T-helper 1 cell (primary cell): Measurements from ENCODE around the gene ZBTB7B.

Experiments used
- DNase-seq, 5 donors: peaks; one replicate each; pipeline ENCODE4 v3.0.0-alpha.2; 2012 to 2020

The ZBTB7B gene

DNA sequence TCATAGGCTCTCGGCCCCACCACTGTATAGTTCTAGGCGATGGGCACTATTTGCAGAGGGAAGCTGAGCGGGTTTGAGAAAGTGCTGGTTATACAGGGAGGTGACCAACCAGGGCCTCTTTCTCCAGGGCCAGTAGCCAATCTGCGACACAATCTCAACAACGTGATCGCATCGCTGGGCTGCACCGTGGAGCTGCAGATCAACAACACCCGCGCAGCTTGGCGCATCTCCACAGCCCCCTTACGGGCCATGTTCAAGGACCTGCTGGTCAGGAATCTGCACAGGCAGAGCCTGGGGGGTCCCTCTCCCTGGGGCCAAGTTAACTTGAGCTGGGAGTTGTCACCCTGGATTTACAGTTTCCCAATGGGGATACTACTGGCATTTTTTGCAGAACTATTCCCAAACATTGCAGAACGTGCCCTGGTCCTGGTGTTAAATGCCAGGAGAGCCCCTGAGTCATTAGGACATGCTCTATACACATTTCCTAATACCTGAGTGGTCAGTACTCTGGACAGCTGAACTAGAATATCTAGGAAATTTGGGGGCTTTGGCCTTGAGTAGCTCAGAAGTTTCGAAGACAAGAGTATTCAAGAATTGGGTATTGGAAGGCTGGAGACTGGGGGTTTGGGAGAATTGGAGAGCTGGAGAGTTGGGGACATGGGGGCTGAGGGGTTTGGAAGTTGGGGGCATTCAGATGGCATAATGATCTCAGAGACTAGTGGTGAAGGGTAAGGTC is 37.9 kb downstream of the ZBTB7B start:
- no peak for DNase-seq

DNA sequence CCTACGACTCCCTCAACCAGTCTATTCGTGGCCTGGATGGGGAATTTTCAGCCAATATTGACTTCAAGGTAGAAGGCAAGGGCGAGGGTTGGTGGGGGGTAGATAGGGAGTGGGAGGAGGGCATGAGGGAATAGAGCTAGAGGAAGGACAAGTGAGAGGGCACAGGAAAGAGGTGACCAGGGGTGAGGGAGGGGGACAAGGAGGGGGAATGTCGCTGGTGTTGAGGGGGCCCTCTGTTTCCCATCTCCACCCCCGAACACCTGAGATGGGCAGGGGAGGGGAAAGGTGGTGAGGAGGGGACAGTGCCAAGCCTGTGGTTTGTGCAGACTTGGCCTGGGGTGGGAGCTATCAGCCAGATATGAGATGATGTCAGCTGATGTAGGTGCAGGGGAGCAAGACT is 40.2 kb downstream of the ZBTB7B start:
- no peak for DNase-seq

DNA sequence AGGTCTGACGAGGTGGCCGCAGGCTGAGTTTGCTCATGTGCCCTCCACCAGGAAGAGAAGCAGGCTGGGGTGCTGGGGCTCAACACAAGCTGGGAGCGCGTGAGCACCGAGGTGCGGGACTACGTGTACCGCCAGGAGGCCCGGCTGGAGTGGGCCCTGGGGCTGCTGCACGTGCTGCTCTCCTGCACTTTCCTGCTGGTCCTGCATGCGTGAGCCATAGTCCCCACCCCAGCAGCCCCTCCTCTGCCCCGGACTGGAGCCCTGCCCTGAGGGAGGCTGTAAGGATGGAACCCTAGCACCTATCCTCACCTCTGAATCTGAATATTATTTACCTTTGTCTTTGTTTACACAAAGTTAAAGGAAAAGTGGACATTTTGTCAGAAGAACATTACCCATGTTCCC is 40.7 kb downstream of the ZBTB7B start:
- no peak for DNase-seq

DNA sequence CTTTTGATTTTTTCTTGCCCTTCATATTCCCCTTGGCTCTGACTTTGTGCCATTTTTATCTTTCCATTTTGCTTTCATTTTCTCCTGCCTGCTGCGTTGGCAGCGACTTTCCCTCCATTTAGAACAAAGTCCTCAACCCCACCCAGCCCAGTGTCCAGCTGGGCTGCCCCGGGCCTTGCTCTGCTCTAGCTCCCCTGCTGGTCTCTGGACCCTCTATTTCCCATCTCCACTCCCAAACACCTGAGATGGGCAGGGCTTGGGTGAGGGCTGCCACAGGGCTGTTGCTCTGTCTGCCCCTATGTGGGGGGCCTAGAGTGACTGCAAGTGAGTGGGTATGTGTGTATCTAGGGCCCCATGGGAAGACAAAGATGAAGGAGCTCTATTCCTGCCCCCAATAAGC is 41.2 kb downstream of the ZBTB7B start:
- DNase-seq, result no peak

DNA sequence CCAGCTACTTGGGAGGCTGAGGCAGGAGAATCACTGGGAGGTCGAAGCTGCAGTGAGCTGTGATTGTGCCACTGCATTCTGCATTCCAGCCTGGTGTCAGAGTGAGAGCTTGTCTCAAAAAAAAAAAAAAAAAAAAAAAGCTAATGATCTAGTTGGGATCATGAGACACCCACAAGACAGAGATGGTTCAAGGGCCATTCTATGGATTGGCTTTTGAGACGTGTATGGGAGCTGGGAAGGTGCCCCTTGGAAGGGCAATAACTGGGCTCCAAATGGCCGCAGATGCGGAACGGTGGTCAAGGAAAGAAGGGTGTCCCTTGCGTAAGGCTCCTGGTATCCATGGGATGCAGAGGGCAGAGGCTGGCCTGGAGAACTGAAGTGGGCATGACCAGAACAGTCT is 41.8 kb downstream of the ZBTB7B start:
- no peak for DNase-seq

DNA sequence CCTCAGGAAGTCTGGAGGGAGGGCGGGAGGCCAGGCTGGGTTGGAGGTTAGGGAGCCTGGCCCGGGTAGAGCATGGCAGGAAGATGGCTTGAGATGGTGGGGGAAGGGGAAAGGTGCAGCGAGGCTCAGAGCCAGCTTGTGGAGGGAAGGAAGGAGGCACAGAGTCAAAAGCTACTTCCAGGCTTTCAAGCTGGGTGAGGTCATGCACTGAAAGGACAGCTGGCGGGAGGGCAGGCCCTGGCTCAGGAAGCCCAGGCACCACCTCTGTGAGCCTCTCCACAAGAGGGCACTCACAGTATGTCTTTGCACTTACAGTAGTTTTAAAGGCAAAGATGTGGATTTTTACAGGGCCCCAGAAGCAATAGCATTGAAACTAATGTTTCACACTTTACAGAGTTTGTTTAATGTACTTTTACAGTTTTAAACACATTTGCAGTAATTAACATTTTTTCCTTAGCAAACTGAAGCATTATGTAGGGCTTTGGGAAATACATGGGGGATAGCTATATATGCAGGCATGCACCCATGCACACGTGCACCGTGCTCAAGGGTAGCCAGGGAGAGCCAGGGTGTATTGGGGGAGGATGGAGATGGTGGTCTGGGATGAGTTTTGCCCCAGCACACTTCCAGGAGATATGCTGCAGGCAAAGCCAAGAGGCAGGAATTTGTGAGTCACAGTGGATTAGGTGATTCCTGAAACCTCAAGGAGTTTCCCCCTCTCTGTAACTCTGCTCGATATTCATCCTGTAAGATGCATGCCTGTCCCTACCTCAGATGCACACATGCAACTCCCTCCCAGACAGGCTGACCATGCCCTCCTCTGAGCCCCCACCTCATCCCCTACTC is 42.4 kb downstream of the ZBTB7B start:
- peak in 4 of 5 donors; percentile 45 to 72 (median 50) for DNase-seq

DNA sequence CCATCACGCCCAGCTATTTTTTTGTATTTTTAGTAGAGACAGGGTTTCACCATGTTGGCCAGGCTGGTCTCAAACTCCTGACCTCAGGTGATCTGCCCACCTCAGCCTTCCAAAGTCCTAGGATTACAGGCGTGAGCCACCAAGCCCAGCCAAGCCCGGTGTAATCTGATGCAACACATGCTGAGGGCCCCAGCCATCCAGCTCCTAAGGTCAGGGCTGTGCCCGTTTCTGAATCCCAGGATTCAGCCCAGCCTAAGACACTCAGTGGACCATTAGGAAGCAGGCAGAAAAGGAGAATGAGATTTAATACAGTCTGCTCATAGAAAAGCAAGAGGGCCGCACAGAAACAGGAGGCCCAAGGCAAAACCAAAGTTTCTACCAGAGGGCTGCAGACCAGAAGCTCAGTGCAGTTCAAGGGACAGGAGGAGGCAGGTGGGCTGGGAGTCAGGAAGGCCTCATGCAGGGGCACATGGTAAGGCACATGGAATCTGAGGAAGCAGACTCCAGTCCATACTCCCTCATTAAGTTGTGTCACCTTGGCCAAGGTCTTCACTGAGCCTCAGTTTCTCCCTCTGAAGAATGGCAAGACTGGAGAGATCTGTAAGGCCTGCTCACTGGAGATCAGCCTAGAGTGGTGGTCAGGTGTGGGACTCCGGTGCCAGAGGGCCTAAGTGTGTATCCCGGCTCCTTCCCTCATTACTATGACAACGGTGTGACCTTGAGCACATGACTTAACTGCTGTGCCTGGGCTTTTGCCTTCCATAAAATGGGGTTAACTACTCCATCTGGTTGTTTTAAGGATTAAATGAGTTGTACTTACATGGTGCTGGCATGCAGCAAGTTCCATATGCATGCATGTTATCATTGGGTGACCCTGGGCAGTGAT is 46.1 kb downstream of the ZBTB7B start:
- no peak for DNase-seq

DNA sequence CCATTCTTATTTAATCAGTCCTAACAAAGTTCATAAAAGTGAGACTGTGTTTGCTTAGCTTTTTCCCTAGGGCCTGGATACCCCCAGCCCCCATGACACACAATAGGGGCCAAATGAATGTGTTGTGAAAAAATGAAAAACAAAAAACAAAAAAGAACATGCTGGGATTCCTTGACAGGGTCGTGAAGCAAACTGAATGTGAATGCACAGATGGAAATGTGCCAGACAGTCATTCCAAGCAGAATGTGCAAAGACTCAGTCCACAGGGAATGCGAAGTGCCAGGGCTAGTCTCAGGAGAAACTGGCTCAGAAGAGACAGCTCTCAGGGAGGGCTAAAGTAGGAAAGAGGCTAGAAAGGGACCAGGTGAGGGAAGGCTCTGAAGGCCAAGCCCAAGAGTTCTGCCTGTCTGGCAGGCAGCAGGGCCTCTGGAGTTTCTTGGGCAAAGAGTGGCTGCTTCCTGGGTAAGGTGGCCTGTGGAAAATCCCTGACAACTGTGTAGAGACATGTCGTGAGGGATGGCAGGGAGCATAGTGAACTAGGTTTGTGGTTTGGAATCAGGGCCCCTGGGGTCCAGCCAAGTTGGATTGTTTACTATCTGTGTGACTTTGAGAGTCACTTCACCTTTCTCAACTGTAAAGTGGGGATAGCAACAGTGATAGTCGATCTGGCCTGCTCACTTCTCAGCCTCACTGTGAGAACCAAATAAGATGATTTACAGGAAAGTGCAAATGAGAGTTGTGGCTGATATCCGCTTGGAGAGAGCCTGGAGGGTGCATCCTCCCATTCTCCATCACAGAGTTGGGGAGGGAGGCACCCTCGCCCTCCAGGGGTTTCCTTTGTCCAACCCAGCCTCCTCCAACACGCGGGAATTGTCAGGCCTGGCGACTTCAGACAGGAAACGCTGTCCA is 47.3 kb downstream of the ZBTB7B start:
- DNase-seq, result no peak

DNA sequence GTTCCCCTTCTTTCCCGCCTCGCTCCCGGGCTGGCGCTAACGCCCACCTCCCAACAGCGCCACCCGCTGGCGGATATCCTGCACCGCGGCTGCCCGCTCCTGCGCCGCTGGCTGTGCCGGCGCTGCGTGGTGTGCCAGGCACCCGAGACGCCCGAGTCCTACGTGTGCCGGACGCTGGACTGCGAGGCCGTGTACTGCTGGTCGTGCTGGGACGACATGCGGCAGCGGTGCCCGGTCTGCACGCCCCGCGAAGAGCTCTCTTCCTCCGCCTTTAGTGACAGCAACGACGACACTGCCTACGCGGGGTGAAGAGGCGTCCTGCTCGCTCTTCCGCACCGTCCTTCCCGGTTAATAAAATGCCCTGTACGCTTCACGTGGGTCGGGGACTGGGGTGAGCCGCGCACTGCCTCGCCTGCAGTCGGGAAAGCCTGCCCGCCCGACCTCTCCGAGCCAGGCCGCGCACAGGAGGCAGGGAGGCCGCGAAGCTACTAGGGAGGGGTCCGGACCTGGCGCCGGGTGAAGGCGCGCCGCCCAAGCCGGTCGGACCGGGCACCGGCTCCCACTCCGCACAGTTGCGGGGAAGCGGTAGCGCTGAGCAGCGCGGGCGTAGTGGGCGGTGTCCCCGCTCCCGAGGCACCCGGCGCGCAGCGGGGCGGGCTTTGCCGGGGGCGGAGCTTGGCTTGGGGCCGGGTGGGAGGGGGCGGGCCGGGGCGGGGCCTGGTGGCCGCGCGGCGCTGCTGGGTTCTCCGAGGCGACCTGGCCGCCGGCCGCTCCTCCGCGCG is 48.1 kb downstream of the ZBTB7B start, which contains the start of gene ADAM15:
ADAM15 (plus strand) TSS at position 757 of the 782 bp plus-strand sequence. CDS start 71 bp downstream, outside the sequence.
- DNase-seq, result peak; percentile 71 to 81 (median 73)

DNA sequence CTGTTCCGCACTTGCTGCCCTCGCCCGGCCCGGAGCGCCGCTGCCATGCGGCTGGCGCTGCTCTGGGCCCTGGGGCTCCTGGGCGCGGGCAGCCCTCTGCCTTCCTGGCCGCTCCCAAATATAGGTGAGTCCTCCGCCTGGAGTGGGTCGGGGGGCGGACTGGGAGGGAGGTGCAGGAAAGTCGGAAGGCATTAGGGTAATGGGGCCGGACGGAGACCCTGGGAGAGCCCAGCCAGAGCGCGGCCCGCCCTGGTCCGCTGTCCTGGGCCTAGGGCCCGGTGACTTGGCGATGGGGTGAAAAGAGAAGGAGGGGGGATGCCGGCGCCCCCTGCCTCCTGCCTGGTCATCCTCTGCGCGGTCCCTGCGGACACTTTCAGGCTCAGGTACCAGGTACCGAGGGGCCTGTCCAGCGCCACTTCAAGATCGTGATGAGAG is 48.8 kb downstream of the ZBTB7B start:
- DNase-seq, result no peak

DNA sequence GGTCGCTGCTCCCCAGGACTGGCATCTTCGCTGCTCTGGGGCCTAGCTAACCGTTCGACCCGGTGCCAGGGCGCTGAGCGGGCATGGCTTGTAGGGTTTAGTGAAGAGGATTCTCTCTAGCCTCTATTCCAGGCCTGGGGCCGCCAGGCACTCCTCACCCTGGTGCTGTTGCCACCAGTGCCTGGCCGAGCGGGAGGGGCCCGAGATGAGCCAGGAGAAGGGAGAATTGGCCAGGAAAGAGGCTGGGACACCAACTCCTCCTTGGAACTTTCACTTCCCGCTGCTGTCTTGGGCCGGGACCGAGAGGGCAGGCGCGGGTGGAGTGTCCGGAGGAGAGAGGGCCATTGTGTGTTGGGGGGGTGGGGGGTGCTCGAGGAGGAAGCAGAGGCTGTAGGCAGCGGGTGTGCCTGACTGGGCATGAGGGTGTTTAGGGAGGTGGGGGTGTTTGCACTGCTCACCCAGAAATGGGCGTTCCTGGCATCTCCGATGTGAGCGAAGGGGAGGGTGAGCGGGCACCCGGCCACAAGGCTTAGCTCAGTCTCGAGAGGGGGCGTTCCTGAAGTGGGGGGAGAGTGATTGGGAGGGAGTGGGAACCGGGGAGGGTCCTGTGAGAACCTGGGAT is 49.3 kb downstream of the ZBTB7B start:
- DNase-seq, result peak in 4 of 5 donors; percentile 21 to 46 (median 30)

DNA sequence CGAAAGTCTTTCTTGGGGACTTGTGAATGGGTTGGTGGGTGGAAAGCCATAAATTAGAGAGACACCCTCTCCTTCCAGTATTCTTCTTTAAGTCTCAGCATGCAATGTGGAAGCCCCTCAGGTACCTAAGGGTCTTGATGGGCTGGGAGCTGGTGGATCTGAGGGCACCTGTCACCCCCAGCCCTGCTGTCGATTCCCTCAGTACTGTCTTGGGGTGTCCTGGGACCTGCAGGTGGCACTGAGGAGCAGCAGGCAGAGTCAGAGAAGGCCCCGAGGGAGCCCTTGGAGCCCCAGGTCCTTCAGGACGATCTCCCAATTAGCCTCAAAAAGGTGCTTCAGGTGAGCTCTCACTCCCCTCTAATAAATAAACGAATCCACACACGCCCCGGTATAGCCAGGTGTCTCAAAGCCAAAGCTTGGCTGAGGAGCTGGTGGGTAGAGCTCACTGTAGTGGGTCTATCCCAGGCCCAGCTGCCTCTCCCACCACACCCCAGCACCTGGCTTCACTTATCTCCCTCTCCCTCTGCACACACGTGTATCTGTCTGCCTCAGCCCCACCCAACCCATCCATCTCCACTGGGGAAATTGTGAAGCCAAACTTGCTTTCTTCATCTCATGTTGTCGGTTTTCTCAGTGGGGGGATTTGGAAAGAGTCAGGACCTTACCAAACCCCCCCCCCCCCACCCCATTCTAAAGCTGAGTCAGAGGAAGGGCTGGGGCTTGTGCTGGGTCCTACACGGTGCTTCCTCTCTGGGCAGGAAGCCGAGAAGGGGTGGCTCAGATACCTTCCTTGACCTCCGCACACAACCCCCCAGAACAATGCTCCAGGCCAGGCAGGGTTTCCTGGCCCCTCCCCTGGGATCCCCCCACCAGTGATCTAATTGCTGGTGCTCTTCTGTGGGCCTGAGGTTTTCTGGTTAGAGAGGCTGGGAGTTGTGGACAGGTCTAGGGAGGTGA is 50.1 kb downstream of the ZBTB7B start:
- peak in 1 of 5 donors; percentile 39 for DNase-seq

DNA sequence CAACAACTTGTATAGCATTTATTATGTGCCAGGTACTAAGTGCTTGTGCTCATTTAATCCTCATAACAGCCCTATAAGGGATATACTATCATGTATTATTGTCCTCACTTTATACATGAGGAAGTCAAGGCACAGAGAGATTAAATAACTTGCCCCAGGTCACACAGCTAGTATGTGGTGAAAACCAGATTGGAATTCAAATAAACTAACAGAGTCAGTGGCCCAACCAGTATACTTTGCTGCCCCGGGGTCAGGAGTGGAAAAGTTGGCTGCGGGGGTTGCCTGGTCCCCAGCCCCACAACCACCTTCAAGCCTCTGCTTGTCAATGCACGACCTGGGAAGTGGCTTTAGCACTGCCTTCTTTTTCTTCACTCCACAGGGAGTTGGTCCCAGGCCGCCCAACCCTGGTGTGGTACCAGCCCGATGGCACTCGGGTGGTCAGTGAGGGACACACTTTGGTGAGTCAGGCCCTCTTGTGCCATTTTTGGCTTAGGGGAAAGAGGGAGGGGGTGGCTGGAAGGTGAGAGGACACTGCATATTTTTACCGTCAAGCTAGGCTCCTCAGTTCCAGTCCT is 51.0 kb downstream of the ZBTB7B start:
- DNase-seq, result no peak

DNA sequence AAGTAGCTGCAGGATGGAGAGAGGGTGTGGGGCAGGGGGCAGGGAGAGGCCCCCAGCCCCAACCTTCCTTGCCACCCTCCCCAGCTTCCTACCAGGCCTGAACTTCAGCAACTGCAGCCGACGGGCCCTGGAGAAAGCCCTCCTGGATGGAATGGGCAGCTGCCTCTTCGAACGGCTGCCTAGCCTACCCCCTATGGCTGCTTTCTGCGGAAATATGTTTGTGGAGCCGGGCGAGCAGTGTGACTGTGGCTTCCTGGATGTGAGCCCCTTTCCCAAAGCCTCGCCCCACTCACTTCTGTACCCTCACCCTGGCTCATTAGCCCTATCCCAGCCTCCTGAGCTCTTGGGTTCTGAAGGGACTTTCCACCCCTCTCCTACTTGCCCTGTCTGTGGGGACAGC is 54.5 kb downstream of the ZBTB7B start:
- no peak for DNase-seq

DNA sequence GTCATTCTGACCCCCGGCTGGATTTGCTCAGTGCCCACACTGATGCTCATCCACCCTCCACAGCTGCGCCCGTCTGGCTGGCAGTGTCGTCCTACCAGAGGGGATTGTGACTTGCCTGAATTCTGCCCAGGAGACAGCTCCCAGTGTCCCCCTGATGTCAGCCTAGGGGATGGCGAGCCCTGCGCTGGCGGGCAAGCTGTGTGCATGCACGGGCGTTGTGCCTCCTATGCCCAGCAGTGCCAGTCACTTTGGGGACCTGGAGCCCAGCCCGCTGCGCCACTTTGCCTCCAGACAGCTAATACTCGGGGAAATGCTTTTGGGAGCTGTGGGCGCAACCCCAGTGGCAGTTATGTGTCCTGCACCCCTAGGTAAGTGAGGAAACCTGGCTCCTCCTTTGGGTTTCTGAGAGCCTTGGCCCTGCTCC is 55.2 kb downstream of the ZBTB7B start:
- DNase-seq, result no peak

DNA sequence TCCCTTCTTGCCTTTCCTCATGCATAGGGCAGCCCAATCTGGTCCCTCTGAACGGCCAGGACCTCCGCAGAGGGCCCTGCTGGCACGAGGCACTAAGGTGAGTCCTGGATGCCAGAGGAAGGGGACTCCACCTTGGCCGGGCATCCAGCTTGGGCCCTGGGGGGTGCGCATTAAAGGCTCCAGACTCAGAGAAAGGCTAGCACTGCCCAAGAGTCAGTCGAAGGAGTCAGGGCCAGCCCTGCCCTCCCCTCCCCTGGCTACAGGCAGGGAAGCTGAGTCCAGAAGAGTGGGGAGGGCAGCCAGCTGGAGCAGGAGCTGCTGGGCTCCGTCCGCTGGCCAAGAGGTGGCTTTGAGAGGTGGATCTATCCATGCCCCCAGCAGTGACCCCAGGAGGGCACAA is 58.1 kb downstream of the ZBTB7B start:
- DNase-seq, result no peak

DNA sequence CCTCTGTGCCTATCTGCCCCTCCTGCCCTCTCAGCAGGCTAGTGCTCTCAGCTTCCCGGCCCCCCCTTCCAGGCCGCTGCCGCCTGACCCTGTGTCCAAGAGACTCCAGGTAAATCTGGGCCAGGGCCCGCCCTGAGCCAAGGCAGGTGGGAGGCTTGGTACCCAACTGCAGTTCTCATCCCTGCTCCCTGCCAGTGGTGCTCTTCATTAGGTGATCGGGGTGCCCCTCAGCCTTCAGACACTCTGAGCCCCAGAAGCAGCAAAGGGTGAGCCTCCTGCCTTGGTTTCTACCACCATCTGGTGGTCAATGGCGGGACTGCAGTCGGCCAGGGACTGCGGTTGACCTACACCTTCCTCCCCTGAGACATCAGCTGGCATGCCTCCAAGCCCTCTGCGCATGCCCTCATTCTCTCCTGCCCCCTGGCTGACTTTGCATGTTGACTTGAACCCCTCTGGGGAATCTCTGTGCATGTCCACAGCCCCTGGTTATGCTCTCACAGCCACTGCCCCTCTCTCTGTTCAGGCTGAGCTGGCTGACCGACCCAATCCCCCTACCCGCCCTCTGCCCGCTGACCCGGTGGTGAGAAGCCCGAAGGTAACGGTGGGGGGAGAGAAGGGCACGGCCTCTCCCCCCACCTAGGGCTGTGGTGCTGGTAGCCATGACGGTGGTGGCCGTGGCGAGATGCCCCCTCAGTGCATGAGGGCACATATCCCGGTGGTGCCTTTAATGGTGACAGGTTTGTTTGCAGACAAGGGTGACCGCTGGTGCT is 59.0 kb downstream of the ZBTB7B start:
- DNase-seq, result peak; percentile 80 to 91 (median 90)

DNA sequence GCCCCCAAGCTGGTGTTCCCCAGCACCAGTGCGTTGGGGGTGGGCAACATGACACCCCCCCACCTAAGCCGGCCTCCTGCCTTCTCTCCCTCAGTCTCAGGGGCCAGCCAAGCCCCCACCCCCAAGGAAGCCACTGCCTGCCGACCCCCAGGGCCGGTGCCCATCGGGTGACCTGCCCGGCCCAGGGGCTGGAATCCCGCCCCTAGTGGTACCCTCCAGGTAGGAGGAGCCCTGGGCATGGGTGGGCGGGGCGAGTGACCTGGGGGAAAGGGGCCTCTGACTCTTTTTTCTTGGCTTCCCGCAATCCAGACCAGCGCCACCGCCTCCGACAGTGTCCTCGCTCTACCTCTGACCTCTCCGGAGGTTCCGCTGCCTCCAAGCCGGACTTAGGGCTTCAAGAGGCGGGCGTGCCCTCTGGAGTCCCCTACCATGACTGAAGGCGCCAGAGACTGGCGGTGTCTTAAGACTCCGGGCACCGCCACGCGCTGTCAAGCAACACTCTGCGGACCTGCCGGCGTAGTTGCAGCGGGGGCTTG is 59.6 kb downstream of the ZBTB7B start:
- DNase-seq, result no peak
